Breast epithelium (tissue), 3 donors: ENCODE results near the gene HIBADH.

Experiments
- CTCF ChIP-seq, 3 donors: fragments of 450-650 bp; IDR thresholded peaks; one replicate each; pipeline ENCODE4 v1.5.1; 2016 to 2017; ENCODE audit warnings: antibody characterized with exemption in 3 of 3, mild to moderate bottlenecking in 3 of 3, moderate library complexity in 3 of 3
- POLR2A ChIP-seq: fragments of 450-650 bp; IDR thresholded peaks from one replicate; pipeline ENCODE4 v1.6.1; 2016; ENCODE audit warnings: antibody characterized with exemption, mild to moderate bottlenecking, moderate library complexity

DNA sequence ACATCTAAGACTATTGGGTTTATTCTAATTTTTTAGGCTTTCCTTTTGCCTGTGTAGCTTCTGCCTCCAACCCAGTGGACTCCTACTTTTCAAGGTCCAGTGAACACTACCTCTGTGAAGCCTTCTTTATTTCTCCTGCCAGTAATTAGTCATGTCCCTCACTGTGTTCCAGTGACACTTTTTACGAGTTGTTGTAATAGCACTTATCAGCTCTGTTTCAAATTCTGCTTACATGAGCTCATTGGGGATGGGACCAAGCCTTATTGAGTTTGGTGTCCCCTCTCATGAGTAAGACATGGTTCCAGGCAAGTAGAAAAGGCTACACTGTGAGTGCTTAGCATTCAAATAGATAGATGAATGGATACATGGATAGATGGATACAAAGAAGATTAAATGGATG lies 184.6 kb downstream of the HIBADH start:
- TF ChIP-seq CTCF (IDR thresholded peaks at IDR 0.05) (no peak), POLR2A (no peak)
